Measurements from ENCODE around the gene ANKLE1. TPM values are rescaled to one million over a fixed set of nuclear protein-coding genes. Genes with fewer than 3 reads are reported as not detected.

The ANKLE1 gene
- total and polyA plus RNA-seq, 2 experiments from 2014 or later: 9.1 to 20.2 TPM

DNA sequence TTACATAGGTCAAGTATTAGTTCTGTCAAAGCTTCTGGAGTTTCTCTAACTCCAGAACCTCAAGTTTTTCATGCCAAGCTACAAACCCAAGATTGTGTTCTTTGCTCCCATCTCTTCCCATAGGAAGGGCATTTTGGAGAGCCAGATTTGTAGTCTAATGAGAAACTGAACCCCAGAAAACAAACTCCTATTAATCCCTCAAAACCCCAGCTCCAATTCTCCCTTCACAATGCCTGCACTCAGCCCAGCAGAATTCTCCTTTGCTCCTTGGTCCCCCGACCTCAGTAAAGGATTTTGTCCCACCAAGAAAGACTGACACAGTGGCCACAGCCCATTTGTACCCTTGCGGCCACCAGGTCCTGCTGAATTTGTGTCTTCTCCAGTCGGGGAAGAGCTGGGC lies 25.6 kb upstream of the ANKLE1 start:
- H3K4me2 ChIP-seq: no peak overlapping the region
- no peaks in the 10 kb centered on the region for H3K9me2 ChIP-seq (ENCODE audit: insufficient read depth)
- Mint-ChIP-seq H3K4me3 (no peak overlapping the region), H3K4me1 (peaks cover 5% of the 10 kb centered on the region; the same call in 1 of the 3 replicates), H3K36me3 (ENCODE audit: low read depth) (peaks cover 42% of the 10 kb centered on the region), H3K9me3 (peaks cover 21% of the 10 kb centered on the region; the same call in 2 of the 3 replicates), H3K27me3 (ENCODE audit: insufficient read depth, low read depth, poor library complexity) (peaks cover 14% of the 10 kb centered on the region), H3K27ac (no peak overlapping the region)
- no peak for ATAC-seq
- H3K4me1 ChIP-seq (ENCODE audit: insufficient read depth): no peaks in the 10 kb centered on the region
- H3K36me3 ChIP-seq (ENCODE audit: insufficient read depth): peaks cover 3% of the 10 kb centered on the region; the same call in 1 of the 2 replicates
- no peak for DNase-seq (ENCODE audit: low spot score)
- no peak overlapping the region for H3K27ac ChIP-seq (ENCODE audit: low read depth)
- H4K20me1 ChIP-seq (replicated peaks; ENCODE audit: insufficient read depth): no peaks in the 10 kb centered on the region
- no peaks in the 10 kb centered on the region; the same call in 1 of the 2 replicates for H3F3A ChIP-seq (replicated peaks; ENCODE audit: low read depth)
- TF ChIP-seq JUNB (IDR thresholded peaks at IDR 0.05; ENCODE audit: unreplicated experiment) (no peak), CREB1 (CRISPR knock-in tag; IDR thresholded peaks at IDR 0.05; ENCODE audit: low read depth) (no peak), EZH2phosphoT487 (IDR thresholded peaks at IDR 0.05; ENCODE audit: unreplicated experiment) (no peak), NANOG (IDR thresholded peaks at IDR 0.05; ENCODE audit: borderline replicate concordance) (no peak), EZH2 (IDR thresholded peaks at IDR 0.05; ENCODE audit: low read depth, unreplicated experiment) (no peak), STAT1 (IDR thresholded peaks at IDR 0.05; ENCODE audit: unreplicated experiment) (no peak), ZNF331 (CRISPR knock-in tag; IDR thresholded peaks at IDR 0.05; ENCODE audit: low read depth) (no peak), POLR2AphosphoS5 (IDR thresholded peaks at IDR 0.05; ENCODE audit: low read depth) (no peak), ZNF114 (CRISPR knock-in tag; IDR thresholded peaks at IDR 0.05) (no peak)
- TF ChIP-seq, protein P1, sequence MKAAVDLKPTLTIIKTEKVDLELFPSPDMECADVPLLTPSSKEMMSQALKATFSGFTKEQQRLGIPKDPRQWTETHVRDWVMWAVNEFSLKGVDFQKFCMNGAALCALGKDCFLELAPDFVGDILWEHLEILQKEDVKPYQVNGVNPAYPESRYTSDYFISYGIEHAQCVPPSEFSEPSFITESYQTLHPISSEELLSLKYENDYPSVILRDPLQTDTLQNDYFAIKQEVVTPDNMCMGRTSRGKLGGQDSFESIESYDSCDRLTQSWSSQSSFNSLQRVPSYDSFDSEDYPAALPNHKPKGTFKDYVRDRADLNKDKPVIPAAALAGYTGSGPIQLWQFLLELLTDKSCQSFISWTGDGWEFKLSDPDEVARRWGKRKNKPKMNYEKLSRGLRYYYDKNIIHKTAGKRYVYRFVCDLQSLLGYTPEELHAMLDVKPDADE (IDR thresholded peaks at IDR 0.05): no peak
- TF ChIP-seq, protein P2, sequence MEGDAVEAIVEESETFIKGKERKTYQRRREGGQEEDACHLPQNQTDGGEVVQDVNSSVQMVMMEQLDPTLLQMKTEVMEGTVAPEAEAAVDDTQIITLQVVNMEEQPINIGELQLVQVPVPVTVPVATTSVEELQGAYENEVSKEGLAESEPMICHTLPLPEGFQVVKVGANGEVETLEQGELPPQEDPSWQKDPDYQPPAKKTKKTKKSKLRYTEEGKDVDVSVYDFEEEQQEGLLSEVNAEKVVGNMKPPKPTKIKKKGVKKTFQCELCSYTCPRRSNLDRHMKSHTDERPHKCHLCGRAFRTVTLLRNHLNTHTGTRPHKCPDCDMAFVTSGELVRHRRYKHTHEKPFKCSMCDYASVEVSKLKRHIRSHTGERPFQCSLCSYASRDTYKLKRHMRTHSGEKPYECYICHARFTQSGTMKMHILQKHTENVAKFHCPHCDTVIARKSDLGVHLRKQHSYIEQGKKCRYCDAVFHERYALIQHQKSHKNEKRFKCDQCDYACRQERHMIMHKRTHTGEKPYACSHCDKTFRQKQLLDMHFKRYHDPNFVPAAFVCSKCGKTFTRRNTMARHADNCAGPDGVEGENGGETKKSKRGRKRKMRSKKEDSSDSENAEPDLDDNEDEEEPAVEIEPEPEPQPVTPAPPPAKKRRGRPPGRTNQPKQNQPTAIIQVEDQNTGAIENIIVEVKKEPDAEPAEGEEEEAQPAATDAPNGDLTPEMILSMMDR (conservative IDR thresholded peaks at IDR 0.05; ENCODE audit: low read depth in 2 of 2): no peak
- TF ChIP-seq, protein P3, sequence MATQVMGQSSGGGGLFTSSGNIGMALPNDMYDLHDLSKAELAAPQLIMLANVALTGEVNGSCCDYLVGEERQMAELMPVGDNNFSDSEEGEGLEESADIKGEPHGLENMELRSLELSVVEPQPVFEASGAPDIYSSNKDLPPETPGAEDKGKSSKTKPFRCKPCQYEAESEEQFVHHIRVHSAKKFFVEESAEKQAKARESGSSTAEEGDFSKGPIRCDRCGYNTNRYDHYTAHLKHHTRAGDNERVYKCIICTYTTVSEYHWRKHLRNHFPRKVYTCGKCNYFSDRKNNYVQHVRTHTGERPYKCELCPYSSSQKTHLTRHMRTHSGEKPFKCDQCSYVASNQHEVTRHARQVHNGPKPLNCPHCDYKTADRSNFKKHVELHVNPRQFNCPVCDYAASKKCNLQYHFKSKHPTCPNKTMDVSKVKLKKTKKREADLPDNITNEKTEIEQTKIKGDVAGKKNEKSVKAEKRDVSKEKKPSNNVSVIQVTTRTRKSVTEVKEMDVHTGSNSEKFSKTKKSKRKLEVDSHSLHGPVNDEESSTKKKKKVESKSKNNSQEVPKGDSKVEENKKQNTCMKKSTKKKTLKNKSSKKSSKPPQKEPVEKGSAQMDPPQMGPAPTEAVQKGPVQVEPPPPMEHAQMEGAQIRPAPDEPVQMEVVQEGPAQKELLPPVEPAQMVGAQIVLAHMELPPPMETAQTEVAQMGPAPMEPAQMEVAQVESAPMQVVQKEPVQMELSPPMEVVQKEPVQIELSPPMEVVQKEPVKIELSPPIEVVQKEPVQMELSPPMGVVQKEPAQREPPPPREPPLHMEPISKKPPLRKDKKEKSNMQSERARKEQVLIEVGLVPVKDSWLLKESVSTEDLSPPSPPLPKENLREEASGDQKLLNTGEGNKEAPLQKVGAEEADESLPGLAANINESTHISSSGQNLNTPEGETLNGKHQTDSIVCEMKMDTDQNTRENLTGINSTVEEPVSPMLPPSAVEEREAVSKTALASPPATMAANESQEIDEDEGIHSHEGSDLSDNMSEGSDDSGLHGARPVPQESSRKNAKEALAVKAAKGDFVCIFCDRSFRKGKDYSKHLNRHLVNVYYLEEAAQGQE (IDR thresholded peaks at IDR 0.05; ENCODE audit: unreplicated experiment): no peak
- TF ChIP-seq, protein P4, sequence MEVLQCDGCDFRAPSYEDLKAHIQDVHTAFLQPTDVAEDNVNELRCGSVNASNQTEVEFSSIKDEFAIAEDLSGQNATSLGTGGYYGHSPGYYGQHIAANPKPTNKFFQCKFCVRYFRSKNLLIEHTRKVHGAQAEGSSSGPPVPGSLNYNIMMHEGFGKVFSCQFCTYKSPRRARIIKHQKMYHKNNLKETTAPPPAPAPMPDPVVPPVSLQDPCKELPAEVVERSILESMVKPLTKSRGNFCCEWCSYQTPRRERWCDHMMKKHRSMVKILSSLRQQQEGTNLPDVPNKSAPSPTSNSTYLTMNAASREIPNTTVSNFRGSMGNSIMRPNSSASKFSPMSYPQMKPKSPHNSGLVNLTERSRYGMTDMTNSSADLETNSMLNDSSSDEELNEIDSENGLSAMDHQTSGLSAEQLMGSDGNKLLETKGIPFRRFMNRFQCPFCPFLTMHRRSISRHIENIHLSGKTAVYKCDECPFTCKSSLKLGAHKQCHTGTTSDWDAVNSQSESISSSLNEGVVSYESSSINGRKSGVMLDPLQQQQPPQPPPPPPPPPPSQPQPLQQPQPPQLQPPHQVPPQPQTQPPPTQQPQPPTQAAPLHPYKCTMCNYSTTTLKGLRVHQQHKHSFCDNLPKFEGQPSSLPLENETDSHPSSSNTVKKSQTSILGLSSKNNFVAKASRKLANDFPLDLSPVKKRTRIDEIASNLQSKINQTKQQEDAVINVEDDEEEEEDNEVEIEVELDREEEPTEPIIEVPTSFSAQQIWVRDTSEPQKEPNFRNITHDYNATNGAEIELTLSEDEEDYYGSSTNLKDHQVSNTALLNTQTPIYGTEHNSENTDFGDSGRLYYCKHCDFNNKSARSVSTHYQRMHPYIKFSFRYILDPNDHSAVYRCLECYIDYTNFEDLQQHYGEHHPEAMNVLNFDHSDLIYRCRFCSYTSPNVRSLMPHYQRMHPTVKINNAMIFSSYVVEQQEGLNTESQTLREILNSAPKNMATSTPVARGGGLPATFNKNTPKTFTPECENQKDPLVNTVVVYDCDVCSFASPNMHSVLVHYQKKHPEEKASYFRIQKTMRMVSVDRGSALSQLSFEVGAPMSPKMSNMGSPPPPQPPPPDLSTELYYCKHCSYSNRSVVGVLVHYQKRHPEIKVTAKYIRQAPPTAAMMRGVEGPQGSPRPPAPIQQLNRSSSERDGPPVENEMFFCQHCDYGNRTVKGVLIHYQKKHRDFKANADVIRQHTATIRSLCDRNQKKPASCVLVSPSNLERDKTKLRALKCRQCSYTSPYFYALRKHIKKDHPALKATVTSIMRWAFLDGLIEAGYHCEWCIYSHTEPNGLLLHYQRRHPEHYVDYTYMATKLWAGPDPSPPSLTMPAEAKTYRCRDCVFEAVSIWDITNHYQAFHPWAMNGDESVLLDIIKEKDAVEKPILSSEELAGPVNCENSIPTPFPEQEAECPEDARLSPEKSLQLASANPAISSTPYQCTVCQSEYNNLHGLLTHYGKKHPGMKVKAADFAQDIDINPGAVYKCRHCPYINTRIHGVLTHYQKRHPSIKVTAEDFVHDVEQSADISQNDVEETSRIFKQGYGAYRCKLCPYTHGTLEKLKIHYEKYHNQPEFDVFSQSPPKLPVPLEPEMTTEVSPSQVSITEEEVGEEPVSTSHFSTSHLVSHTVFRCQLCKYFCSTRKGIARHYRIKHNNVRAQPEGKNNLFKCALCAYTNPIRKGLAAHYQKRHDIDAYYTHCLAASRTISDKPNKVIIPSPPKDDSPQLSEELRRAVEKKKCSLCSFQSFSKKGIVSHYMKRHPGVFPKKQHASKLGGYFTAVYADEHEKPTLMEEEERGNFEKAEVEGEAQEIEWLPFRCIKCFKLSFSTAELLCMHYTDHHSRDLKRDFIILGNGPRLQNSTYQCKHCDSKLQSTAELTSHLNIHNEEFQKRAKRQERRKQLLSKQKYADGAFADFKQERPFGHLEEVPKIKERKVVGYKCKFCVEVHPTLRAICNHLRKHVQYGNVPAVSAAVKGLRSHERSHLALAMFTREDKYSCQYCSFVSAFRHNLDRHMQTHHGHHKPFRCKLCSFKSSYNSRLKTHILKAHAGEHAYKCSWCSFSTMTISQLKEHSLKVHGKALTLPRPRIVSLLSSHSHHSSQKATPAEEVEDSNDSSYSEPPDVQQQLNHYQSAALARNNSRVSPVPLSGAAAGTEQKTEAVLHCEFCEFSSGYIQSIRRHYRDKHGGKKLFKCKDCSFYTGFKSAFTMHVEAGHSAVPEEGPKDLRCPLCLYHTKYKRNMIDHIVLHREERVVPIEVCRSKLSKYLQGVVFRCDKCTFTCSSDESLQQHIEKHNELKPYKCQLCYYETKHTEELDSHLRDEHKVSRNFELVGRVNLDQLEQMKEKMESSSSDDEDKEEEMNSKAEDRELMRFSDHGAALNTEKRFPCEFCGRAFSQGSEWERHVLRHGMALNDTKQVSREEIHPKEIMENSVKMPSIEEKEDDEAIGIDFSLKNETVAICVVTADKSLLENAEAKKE (CRISPR knock-in tag; IDR thresholded peaks at IDR 0.05): no peak
- H3K79me2 ChIP-seq (replicated peaks; ENCODE audit: insufficient read depth): no peaks in the 10 kb centered on the region
- no peak overlapping the region for H3K4me3 ChIP-seq
- no peaks in the 10 kb centered on the region for H3K27me3 ChIP-seq (ENCODE audit: insufficient read depth)
- no peak overlapping the region for H2AFZ ChIP-seq

All from GM23338 (cell line).